GDM1 (cell line): ENCODE measurements around the gene ATP11A.
"Not testable (repeated sequence)": the region's sequence is repeated elsewhere in the genome, so short reads cannot be mapped to it uniquely, and the experiment has no call there.

Source experiments
- DNase-seq: peaks from one replicate; lab custom pipeline; 2025; lab: John Stamatoyannopoulos, UW

Gene ATP11A

GRCh38 chr13:112841303-112842015 is 151.6 kb downstream of the ATP11A start:
- DNase-seq, result not testable (repeated sequence)

- DNase-seq, result no peak
Measured at GRCh38 chr13:112842343-112842856, 152.6 kb downstream of the ATP11A start.

- DNase-seq, result no peak
Measured at GRCh38 chr13:112842931-112843391, 153.1 kb downstream of the ATP11A start.

GRCh38 chr13:112843392-112844111 is 153.7 kb downstream of the ATP11A start:
- DNase-seq, result no peak

- no peak for DNase-seq
Measured at GRCh38 chr13:112844411-112844810, 154.6 kb downstream of the ATP11A start.

- no peak for DNase-seq
Measured at GRCh38 chr13:112844879-112845278, 155.0 kb downstream of the ATP11A start.

- DNase-seq, result no peak
Measured at GRCh38 chr13:112845511-112846144, 155.8 kb downstream of the ATP11A start.

GRCh38 chr13:112846411-112847115 is 156.7 kb downstream of the ATP11A start:
- no peak for DNase-seq

- no peak for DNase-seq
Measured at GRCh38 chr13:112849500-112849899, 159.7 kb downstream of the ATP11A start.

GRCh38 chr13:112850273-112850672 is 160.4 kb downstream of the ATP11A start:
- no peak for DNase-seq

- no peak for DNase-seq
Measured at GRCh38 chr13:112851107-112852038, 161.5 kb downstream of the ATP11A start.

- no peak for DNase-seq
Measured at GRCh38 chr13:112852392-112852791, 162.6 kb downstream of the ATP11A start.

- DNase-seq, result no peak
Measured at GRCh38 chr13:112852808-112853207, 163.0 kb downstream of the ATP11A start.

- DNase-seq, result no peak
Measured at GRCh38 chr13:112854321-112854720, 164.5 kb downstream of the ATP11A start.

GRCh38 chr13:112855859-112856258 is 166.0 kb downstream of the ATP11A start:
- DNase-seq, result no peak

GRCh38 chr13:112857914-112858490 is 168.2 kb downstream of the ATP11A start:
- no peak for DNase-seq

GRCh38 chr13:112859128-112859816 is 169.4 kb downstream of the ATP11A start:
- DNase-seq, result no peak

GRCh38 chr13:112859817-112860190 is 170.0 kb downstream of the ATP11A start:
- DNase-seq, result no peak

GRCh38 chr13:112861876-112862615 is 172.2 kb downstream of the ATP11A start:
- no peak for DNase-seq
